Cardiac fibroblast (primary cell): ENCODE data around the gene CPA4.

Source experiments
- DNase-seq, 2 donors: peaks; one replicate each; pipeline versions ENCODE4 v3.0.0 to v3.0.0-alpha.2; 2010; ENCODE audit warnings: low read depth in 2 of 2
- H3K4me3 ChIP-seq, 2 donors: replicated peaks in 1 of 2; 1 replicate in 1 of 2; 2 replicates in 1 of 2; pipeline ENCODE4 v1.5.1; 2011; ENCODE audit warnings: low read depth in 2 of 2, low read length in 2 of 2, mild to moderate bottlenecking in 2 of 2, moderate library complexity in 1 of 2
- CTCF ChIP-seq: IDR thresholded peaks from one replicate; pipeline ENCODE4 v1.5.1; 2011; ENCODE audit warnings: low read depth, mild to moderate bottlenecking, low read length, inconsistent platforms

The CPA4 gene

GRCh38 chr7:130303127-130303526 lies 10.2 kb downstream of the CPA4 start:
- no peak overlapping the region for H3K4me3 ChIP-seq
- TF ChIP-seq CTCF = no peak
- DNase-seq = no peak

GRCh38 chr7:130303551-130303950 lies 10.6 kb downstream of the CPA4 start:
- no peak overlapping the region for H3K4me3 ChIP-seq
- DNase-seq = no peak
- no peak for TF ChIP-seq CTCF

GRCh38 chr7:130303982-130304381 lies 11.0 kb downstream of the CPA4 start:
- TF ChIP-seq CTCF = no peak
- DNase-seq = no peak
- H3K4me3 ChIP-seq = no peak overlapping the region

- TF ChIP-seq CTCF = no peak
- DNase-seq = no peak
Observed at GRCh38 chr7:130304878-130305277, 11.9 kb downstream of the CPA4 start.

GRCh38 chr7:130305433-130306042 lies 12.6 kb downstream of the CPA4 start:
- H3K4me3 ChIP-seq = no peak overlapping the region
- no peak for TF ChIP-seq CTCF
- no peak for DNase-seq

More at GRCh38 chr7:130304878-130305277, 11.9 kb downstream of the CPA4 start:
- H3K4me3 ChIP-seq = no peak overlapping the region

- no peak for TF ChIP-seq CTCF
- no peak overlapping the region for H3K4me3 ChIP-seq
- DNase-seq = no peak
Observed at GRCh38 chr7:130309986-130310385, 17.0 kb downstream of the CPA4 start.

- no peak for DNase-seq
- H3K4me3 ChIP-seq = no peak overlapping the region
- TF ChIP-seq CTCF = no peak
Observed at GRCh38 chr7:130314305-130314704, 21.3 kb downstream of the CPA4 start.
